NB4 (cell line): ENCODE measurements around the gene UCHL3.

Source experiments
- DNase-seq: peaks from one replicate; pipeline ENCODE4 v3.0.0; 2010; ENCODE audit warnings: low read depth
- H3K4me3 ChIP-seq: one replicate; pipeline ENCODE4 v1.5.1; 2011; ENCODE audit warnings: mild to moderate bottlenecking, low read depth, low read length, moderate library complexity
- CTCF ChIP-seq: IDR thresholded peaks from one replicate; pipeline ENCODE4 v1.5.1; 2012; ENCODE audit warnings: low read depth, low read length
- MAX ChIP-seq: IDR thresholded peaks from 2 replicates; pipeline ENCODE4 v1.6.1; 2011; ENCODE audit warnings: low read depth, low read length
- MYC ChIP-seq: IDR thresholded peaks from 2 replicates; pipeline ENCODE4 v1.6.1; 2011; ENCODE audit warnings: low read depth, low read length
- POLR2A ChIP-seq: IDR thresholded peaks from 2 replicates; pipeline ENCODE4 v1.6.1; 2011; ENCODE audit warnings: mild to moderate bottlenecking; ENCODE audit not compliant: insufficient read length; ENCODE audit errors: extremely low read depth

The UCHL3 gene

DNA sequence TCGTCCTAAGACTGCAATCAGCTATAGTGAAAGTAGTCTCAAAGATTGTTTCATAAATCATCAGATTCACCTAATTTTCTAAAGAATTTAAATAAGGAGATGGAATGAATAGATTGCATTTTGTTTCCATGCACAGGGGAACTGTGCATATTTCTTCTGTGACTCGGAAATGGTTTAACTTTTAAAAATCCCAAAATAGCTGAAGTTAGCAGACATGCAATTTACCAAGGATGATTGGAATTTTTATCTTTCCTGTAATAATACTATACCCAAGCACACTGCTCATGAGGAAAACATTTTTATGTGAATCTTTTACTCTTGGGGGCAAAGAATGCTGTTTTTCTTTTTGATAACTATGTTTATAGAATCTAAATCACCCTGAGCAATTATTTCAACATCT, 71.6 kb downstream of the UCHL3 start:
- no peak overlapping the region for H3K4me3 ChIP-seq
- no peak for TF ChIP-seq CTCF
- no peak for TF ChIP-seq MYC
- no peak for TF ChIP-seq POLR2A
- TF ChIP-seq MAX = no peak
- DNase-seq = no peak

GRCh38 chr13:75628801-75629200, 79.2 kb downstream of the UCHL3 start:
- H3K4me3 ChIP-seq = no peak overlapping the region
- no peak for TF ChIP-seq MYC
- no peak for TF ChIP-seq POLR2A
- TF ChIP-seq CTCF = no peak
- no peak for TF ChIP-seq MAX
- DNase-seq = no peak

DNA sequence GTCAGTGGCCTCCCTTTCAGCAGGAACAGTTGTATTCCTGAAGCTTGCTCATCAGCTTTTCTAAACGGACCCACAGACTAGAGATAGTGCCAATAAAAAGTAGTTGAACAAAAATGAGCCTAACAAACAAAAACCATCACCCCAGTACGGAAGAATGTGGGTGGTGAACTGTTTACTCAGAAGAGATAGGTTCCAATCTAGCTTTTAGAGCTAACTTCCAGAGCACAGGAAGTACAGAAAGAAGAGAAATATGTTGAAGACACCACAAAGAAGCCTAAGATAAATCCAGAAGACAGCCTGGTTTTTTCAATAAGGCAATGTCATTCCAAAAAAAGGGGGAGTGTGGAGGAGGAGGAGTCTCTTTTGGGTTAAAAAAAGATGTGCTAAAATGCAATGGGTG, 83.7 kb downstream of the UCHL3 start:
- H3K4me3 ChIP-seq = no peak overlapping the region
- TF ChIP-seq POLR2A = no peak
- no peak for TF ChIP-seq MAX
- TF ChIP-seq MYC = no peak
- TF ChIP-seq CTCF = no peak
- no peak for DNase-seq

GRCh38 chr13:75635101-75635827, 85.7 kb downstream of the UCHL3 start:
- peak; percentile 17 for DNase-seq
- TF ChIP-seq MAX (no peak), POLR2A (no peak), CTCF (no peak), MYC (no peak)
- H3K4me3 ChIP-seq = no peak overlapping the region

DNA sequence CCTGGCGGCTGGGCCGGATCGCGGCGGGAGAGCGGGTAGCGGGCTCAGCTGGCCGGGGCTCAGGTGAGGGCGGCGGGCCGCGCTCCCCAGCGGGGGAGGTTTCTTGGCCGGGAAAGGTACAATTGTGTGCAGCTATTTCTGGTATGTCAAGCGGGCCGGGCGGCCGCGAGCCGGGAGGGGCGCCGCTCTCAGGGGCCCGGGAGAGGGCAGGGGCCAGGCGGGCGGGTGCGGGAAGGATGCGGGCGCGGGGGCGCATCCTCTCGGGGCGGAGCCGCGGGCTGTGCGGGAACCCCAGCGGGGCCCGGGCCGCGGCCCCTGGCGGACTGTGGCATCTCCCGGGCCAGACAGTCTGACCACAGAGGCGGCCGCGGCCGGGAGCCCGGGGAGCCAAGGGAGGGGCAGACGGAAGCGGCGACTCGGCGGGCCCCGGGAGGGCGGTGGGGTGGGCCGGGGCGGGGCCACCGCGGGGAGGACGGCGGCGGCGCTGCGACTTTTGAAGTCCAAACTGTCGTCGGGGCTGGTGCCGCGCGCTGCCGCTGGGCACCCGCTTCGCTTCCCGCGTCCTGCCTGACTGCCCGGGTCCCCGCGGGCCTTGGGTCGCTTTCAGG, 86.3 kb downstream of the UCHL3 start, which contains the start of gene LMO7:
Gene LMO7, plus strand, starts transcription at position 503 of the 608 bp plus-strand sequence. CDS start 328 bp downstream, outside the sequence.
- TF ChIP-seq POLR2A = peak; percentile 33
- no peak for TF ChIP-seq CTCF
- DNase-seq = peak; percentile 73

More for the DNA sequence above, 86.3 kb downstream of the UCHL3 start, which contains the start of gene LMO7:
- H3K4me3 ChIP-seq = peak within 1 kb of the TSS; percentile 47
